NCI-H128 (cell line): ENCODE results near the gene CCNYL1.
"Not testable (repeated sequence)": the region's sequence is repeated elsewhere in the genome, so short reads cannot be mapped to it uniquely, and the experiment has no call there.

Source experiments
- DNase-seq: peaks from one replicate; lab custom pipeline; 2025; ENCODE audit not compliant: unreplicated experiment; lab: John Stamatoyannopoulos, UW

Gene CCNYL1

DNA sequence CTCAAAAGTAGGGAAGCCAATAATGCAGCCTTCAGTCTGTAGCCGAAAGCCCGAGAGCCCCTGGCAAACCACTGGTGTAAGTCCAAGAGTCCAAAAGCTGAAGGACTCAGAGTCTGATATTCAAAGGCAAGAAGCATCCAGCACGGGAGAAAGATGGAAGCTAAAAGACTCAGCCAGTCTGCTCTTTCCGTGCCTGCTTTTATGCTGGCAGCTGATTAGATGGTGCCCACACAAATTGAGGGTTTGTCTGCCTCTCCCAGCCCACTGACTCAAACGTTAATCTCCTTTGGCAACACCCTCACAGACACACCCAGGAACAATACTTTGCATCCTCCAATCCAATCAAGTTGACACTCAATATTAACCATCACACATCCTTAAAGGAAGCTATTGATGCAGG is 14.5 kb upstream of the CCNYL1 start:
- DNase-seq = not testable (repeated sequence)

DNA sequence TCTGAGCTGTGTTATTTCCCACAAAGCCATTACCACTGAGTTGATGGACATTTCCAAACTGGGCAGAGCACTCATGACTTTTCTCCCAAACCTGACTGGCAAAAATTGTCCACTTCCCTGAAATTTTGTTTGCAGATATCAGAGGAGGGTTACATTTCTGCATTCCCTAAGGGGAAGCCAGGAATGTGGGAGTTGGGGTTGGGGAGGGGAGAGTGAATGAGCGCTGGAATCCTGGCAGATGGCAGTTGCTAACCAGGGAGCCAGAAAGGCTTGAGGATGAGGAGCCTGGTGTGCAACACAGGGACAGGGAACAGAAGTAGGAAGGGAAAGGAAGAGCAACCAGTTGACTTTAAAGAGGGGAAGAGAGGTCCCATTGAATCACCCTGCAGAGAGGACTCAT is 14.0 kb upstream of the CCNYL1 start:
- no peak for DNase-seq

DNA sequence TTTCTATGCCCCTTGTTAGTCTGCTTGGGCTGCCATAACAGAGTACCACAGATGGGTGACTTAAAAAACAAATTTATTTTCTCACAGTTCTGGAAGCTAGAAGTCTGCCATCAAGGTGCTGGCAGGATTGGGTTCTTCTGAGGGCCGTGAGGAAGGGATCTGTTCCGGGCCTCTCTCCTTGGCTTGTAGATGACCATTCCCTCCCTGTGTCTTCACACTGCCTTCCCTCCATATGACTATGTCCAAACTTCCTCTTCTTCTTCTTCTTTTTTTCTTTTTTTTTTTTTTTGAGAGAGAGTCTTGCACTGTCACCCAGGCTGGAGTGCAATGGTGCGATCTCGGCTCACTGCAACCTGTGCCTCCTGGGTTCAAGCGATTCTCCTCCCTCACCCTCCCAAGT is 13.1 kb upstream of the CCNYL1 start:
- DNase-seq = no peak

DNA sequence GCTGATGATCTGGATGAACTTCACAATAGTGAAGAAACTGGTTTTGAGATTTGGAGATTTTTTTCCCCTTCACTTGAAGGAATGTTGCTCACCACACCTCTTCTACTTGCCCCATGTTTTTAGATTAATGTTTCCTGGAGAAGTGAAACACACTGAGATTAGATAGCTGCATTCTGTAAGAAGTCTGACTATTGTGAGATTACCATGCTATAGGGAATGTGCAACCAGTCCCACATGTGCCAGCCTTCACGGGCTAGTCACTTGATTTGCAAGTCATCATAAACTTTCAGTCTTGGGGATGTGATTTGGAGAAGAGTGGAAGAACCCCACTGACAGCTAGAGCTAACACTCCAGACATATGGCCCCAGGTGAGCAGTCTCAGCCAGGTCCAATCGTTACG is 7.4 kb upstream of the CCNYL1 start:
- DNase-seq = no peak

DNA sequence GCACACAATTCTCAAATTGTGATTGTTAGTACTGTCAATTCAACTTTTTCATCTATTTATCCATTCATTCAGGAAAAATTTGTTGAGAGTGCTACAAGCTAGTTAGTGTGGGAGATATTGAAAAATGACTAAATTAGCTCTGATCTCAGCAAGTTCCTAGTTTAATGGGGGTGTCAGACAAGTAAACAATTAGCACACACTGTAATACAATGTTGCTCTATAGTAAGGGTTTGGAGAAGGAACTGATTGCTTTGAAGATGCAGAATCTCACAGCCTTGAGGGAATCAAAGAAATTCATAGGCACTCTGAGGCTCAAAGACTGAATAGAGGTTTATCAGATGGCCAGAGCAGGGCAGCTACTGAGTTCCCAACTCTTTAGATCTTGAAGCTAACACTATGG is 6.8 kb upstream of the CCNYL1 start:
- no peak for DNase-seq

DNA sequence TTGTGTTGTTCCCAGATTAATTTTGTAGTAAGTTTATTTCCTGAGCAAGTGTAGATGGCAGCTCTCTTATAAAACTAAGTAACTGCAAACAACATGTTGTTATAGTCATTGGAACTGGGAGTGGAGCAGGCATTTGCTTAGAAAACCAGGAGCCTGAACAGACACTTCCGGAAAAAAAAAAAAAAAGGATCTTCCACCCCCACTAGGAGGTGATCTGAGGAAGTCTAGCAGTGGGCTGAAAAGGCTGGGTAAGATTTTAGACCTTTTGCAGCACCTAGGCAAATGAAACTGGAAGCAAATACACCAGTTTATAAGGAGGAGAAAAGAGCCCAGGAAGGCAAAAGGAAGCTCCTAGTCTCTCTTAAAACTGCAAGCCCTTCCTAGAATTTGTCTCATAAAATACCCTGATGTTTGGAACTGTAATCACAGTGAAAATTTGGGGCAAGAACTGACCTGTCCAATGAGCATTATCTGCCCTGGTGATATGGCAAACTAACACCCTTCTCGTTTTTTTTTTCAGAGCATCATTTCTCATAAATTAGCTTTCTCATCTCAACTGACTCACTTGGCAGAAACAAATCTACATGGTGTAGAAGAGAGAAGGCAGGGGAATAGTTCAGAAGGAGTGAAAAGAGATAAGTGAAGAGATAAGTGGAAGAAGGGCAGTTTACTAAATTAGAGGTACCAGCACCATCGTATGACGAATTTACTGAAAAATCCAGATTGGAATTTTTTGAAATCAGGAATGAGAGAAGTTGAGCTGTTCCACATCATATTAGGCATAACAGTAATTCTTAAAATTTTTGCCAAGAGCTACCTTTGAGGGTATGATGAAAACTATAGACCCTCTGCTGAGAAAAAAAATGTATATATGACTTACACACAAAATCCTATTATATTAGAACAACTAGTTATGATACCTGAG is 4.2 kb upstream of the CCNYL1 start:
- no peak for DNase-seq

DNA sequence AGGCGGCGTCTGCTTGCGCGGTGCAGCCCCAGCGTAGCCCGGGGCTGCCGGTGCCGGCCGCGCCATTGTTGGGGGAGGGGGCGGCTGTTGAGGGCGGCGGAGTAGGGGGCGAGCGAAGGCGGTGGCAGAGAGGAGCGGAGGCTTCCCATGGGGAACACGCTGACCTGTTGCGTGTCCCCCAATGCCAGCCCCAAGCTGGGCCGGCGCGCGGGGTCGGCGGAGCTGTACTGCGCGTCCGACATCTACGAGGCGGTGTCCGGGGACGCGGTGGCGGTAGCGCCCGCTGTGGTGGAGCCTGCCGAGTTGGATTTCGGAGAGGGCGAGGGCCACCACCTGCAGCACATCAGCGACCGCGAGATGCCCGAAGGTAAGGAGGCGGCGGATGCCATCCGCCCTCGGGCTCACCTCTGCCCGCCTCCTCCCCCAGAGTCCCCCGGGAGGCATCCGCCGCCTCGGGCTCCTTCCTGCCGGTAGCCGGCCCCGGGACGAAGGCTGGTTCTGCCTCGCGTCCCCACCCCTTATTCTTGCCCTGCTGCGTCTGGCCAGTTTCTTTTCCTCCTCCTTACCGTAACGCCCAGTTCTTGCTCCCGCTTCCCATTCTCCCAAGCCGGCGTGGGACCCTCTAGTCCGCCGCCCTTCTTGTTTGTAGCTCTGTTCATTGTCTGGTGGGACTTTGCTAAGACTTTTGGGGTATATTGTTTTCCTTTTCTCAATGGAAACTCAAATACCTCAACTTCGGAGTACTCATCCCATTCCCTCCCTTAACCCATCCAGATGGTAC is 500 bp downstream of the CCNYL1 start:
- no peak for DNase-seq

DNA sequence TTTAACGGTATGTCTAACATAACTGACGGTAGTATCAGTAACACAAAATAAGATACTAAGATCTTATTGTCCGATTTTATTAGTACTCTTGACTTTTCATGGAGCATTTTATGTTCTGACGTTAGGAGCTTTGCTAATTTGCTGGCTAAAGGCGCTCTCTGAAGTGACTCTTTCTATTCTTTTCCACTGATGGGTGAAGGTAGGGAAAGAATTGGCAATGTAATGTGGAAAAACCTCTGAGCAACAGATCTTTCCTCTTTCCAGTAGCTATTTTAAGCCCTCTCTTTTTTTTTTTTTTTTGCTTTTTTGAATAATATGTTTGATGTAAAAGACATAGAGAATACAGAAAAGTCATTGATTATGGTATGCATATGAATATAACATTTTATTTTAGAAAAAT is 4.6 kb downstream of the CCNYL1 start:
- no peak for DNase-seq

DNA sequence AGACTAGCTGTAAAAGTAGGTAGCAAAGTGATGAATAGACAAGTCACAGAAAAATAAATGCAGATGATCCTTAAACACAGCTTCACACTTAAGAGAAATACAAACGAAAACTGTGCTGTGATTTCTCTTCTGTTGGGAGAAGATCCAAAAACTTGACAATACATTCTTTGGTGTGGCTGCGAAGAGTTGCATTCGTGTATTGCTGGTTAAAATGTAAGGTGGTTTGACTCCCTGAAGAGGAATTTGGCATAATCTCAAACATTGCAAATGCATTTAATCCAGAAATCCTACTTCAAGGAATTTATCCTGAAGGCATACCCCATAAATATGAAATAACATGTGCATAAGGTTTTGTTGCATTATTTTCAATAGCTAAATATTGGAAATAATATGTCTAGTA is 7.1 kb downstream of the CCNYL1 start:
- no peak for DNase-seq

DNA sequence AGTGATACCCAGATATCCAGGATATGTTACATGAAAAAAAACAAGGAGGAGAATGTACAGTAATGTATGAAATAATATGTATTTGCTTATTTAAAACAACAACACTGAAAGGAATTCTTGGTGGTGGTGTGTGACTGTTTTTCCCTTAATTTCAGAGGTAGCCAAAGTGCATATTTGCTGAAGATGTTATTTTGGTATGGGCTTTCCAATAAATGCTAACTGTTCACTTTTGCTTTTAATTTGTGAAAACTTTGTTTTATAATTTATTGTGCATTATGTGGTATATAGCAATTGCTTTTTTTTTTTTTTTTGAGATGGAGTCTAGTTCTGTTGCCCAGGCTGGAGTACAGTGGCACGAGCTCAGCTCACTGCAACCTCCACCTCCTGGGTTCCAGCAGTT is 7.6 kb downstream of the CCNYL1 start:
- no peak for DNase-seq

DNA sequence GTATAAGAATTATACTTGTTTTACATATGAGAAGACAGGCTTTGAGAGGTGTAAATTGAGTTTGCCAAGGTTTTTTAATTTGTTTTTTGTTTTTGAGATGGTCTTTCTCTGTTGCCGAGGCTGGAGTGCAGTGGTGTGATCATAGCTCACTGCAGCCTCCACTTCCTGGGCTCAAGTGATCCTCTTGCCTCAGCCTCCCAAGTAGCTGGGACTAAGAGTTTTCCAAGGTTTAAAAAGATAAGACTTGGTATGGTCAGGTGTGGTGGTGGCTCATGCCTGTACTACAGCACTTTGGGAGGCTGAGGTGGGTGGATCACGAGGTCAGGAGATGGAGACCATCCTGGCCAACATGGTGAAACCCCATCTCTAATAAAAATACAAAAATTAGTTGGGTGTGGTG is 8.2 kb downstream of the CCNYL1 start:
- DNase-seq = not testable (repeated sequence)

DNA sequence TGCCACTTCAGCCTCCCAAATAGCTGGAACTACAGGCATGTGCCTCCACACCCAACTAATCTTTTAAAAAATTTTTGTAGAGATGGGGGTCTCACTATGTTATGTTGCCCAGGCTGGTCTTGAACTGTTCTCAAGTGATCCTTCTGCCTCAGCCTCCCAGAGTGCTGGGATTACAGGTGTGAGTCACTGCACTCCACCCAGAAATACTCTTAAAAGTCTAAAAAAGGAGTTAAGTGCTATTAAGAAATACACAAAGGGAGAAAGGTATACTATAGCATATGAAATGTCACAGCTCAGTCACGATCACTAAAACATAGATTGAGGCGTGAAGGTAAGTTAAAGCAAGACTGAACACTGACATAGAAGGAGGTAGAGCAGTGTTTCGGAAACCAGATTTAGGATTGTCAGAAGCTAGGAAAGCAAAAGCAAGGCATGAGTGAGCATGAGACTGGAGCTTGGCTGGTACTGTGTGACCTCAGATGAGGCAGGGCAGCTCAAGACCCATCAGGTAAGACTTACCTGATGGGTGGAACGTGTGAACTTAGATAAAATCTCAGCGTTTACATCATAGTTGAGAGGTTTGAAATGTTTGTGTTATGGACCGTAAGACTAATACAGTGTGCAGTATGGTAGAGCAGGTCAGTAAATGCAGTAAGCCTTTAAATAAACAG is 9.2 kb downstream of the CCNYL1 start:
- no peak for DNase-seq

DNA sequence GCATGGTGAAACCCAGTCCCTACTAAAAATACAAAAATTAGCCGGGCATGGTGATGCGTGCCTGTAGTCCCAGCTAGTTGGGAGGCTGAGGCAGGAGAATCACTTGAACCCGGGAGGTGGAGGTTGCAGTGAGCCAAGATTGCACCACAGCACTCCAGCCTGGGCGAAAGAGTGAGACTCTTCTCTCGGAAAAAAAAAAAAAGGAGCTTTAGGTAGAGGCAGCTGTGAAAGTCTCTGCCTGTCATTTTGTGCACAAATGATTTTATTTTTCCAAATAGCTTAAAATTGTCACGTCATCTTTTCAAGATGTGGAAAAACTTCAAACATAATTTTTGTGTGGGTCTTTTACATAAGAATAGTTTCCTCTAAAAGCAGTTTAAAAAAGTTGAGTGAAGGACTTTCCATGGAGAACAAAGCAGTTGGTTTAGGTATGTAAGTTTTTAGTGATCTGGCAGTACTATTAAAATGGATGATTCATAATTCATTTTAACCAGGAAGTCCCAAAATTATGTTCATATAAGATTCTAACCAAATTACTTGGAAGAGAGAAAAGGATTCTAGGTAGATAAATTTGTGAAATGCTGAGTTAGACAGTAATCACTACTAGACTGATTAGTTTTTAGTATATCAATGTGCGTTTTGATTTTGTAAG is 11.5 kb downstream of the CCNYL1 start:
- no peak for DNase-seq

DNA sequence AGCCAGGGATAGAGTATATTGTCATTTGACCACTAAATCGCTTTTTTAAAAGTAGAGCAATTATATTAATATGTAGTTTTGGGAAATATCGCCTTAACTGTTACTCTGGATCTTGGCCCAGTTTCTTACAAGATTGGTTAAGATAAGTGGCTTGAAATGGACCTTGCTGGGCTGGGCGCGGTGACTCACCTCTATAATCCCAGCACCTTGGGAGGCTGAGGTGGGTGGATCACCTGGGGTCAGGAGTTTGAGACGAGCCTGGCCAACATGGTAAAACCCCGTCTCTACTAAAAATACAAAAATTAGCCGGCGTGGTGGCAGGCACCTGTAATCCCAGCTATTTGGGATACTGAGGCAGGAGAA is 12.0 kb downstream of the CCNYL1 start:
- not testable (repeated sequence) for DNase-seq

DNA sequence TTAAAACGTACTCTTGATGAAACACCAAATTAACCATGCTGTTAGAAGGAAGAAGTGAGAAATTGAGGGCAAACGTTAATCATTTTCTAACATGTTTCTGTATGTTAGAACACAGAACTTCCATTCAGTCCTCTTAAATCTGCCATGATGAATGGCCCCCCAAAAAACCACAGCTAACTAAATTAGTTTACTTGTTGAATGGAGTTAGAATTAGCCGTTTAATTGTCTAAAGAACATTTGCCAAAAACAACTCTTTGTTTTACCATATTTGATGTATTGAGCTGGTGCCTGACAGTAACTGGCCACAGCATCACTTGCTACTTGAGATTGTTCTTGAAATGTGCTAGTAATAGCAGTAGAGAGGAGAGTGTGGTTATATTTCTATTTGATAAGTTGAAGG is 12.7 kb downstream of the CCNYL1 start:
- DNase-seq = no peak

DNA sequence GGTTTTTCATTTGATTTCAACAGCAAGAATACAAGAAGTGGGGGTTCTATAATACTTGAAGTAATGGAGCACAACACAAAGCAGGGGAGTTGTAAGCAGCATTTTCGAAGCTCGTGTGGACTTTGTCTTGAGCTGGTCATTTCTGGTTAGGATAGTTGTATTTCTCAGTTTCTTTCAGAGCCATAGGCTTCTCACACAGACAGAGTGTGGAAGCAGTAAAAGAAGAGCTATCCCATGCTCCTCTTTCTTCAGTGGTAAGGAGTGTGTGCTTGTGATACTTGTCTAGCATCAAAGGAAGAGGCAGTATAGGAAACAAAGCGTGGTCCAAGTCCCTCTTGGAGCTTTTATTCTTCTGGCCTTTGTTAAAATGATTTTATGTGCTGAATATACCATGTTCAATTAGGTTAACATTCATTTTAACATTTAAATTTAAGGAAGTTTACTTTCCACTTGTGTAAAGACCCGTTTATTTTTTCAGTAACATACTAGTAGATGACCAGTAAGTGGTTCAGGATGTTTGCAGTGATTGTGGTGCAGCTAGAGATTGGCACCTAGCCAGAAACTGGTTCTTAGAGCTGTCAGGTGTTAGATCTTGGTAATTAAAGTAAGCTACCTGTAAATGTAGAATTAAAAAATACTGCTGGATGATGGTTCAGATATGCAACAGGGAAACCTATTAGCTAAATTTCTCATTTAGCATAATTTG is 14.6 kb downstream of the CCNYL1 start:
- DNase-seq = no peak

DNA sequence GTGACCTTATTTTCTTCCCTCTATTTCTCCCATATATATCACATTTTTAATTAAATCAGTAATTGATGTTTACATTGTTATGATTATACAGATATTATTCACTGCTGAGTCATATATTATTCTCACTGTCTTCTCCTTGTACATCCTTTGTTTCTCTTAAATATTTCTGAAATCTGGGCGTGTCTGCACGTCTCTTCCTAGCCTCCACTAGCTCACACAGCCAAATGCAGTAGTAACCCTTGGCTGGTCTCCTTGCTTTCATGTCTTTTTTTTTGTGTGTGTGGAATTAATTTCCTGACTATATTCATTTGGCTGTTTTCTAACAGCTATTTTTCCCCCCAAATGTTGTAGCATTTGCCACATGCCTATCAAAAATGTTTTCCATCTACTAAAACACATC is 15.8 kb downstream of the CCNYL1 start:
- DNase-seq = no peak

DNA sequence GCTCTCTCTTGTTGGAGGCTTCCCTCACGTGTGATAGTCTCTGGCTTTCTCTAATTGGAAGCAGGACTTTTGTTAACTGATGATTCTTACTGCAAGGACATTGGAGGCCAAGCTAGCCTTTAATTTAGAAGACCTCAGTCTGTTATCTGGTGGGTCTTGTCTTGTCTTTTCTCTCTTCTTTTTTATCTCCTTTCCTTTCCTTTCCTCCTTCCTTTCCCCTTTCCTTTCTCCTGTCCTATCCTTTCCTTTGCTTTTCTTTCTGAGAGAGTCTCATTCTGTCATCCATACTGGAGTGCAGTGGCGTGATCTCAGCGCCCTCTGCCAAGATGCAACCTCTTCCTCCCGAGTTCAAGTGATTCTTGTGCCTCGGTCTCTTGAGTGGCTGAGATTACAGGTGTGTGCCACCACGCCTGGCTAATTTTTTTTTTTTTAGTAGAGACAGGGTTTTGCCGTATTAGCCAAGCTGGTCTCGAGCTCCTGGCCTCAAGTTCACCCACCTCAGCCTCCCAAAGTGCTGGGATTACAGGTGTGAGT is 18.1 kb downstream of the CCNYL1 start:
- DNase-seq = no peak

DNA sequence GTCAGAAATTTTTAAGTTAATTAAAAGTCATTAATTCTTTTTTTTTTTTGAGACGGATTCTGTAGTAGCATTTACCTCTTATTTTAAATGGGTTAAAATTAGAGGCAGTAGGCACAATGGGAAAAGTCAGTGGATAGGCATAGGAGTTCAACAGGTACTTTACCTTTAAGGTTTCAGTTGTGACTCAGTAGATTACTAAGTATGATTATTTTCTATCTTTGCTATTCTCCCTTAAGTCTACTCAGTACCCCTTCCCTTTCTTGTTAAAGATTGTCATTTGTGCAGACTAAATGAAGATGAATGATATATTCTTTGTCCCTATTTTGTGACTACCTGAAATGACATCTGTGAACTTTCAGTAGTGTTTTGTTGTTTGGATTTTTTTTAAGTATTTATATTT is 19.7 kb downstream of the CCNYL1 start:
- no peak for DNase-seq

DNA sequence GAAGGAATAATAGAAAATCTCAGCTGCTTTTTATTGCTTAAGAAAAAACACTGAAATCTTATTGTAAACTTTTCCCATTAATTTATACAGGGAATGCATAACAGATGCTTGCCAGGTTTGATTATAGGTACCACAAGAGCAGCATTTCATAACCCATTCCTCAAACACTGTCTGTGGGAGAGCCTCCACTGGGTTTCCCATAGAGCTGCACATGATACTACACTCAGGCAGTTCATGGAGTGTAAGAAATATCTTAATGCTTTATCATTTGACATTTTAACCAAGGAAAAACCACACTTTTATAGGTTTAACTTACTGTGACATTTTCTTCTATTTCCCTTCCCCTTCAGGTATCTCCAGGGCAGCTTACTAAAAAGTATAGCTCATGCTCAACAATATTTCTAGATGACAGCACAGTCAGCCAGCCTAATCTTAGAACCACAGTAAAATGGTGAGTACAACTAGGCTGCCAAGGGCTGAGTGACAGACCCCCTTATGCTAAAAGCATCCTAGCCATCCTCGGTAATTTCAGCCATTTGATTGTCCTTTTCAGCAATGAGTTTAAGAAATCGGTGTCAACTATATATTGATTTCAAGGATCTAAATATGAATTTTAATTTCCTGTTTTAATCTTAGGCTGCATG is 22.3 kb downstream of the CCNYL1 start:
- DNase-seq = no peak
